HG03442 (cell line): ENCODE measurements around the gene PIK3R2.
"Not testable (repeated sequence)": the region's sequence is repeated elsewhere in the genome, so short reads cannot be mapped to it uniquely, and the experiment has no call there.

Experiments used
- ATAC-seq: cut with Tn5 transposase; IDR thresholded peaks from one replicate; pipeline ENCODE4 v1.9.1; 2021; ENCODE audit warnings: mild to moderate bottlenecking, moderate library complexity; ENCODE audit not compliant: unreplicated experiment

Gene PIK3R2

GRCh38 chr19:18202397-18202777 is 49.4 kb downstream of the PIK3R2 start:
- no peak for ATAC-seq

- no peak for ATAC-seq
Measured at GRCh38 chr19:18202778-18203407, 49.9 kb downstream of the PIK3R2 start.

GRCh38 chr19:18203408-18203862 is 50.5 kb downstream of the PIK3R2 start:
- ATAC-seq = no peak

GRCh38 chr19:18203863-18204393 is 51.0 kb downstream of the PIK3R2 start, which contains the start of gene RAB3A:
RAB3A (minus strand) TSS chr19:18204042; CDS start chr19:18202740, 1,302 bp downstream.
- ATAC-seq = peak; percentile 87

- ATAC-seq = peak; percentile 5
Measured at GRCh38 chr19:18204394-18205199, 51.6 kb downstream of the PIK3R2 start.

- ATAC-seq = no peak
Measured at GRCh38 chr19:18205200-18205892, 52.4 kb downstream of the PIK3R2 start.

GRCh38 chr19:18206018-18206417 is 53.1 kb downstream of the PIK3R2 start:
- no peak for ATAC-seq

- ATAC-seq = no peak
Measured at GRCh38 chr19:18208098-18208951, 55.4 kb downstream of the PIK3R2 start.

GRCh38 chr19:18209912-18210311 is 56.9 kb downstream of the PIK3R2 start:
- ATAC-seq = not testable (repeated sequence)

GRCh38 chr19:18211683-18212082 is 58.7 kb downstream of the PIK3R2 start:
- ATAC-seq = no peak

GRCh38 chr19:18214779-18215433 is 61.9 kb downstream of the PIK3R2 start:
- no peak for ATAC-seq

- no peak for ATAC-seq
Measured at GRCh38 chr19:18216789-18217188, 63.8 kb downstream of the PIK3R2 start.

- ATAC-seq = no peak
Measured at GRCh38 chr19:18218159-18218558, 65.2 kb downstream of the PIK3R2 start.

- ATAC-seq = no peak
Measured at GRCh38 chr19:18218600-18218999, 65.6 kb downstream of the PIK3R2 start.
